COLO668 (cell line): ENCODE data around the gene ATAD3A.
"Not testable (repeated sequence)": the region's sequence is repeated elsewhere in the genome, so short reads cannot be mapped to it uniquely, and the experiment has no call there.

Source experiments
- DNase-seq: peaks from one replicate; lab custom pipeline; 2025; ENCODE audit not compliant: unreplicated experiment; lab: John Stamatoyannopoulos, UW

Gene ATAD3A

GRCh38 chr1:1522536-1522935, 10.6 kb downstream of the ATAD3A start:
- DNase-seq, result not testable (repeated sequence)

- not testable (repeated sequence) for DNase-seq
Observed at GRCh38 chr1:1523226-1523625, 11.3 kb downstream of the ATAD3A start.

- not testable (repeated sequence) for DNase-seq
Observed at GRCh38 chr1:1523651-1524050, 11.7 kb downstream of the ATAD3A start.

- DNase-seq, result not testable (repeated sequence)
Observed at GRCh38 chr1:1524750-1525383, 12.9 kb downstream of the ATAD3A start.

GRCh38 chr1:1526476-1526875, 14.5 kb downstream of the ATAD3A start:
- DNase-seq, result not testable (repeated sequence)

- no peak for DNase-seq
Observed at GRCh38 chr1:1527092-1527816, 15.3 kb downstream of the ATAD3A start.

GRCh38 chr1:1528301-1529267, 16.6 kb downstream of the ATAD3A start:
- DNase-seq, result no peak

- no peak for DNase-seq
Observed at GRCh38 chr1:1529321-1529720, 17.4 kb downstream of the ATAD3A start.

GRCh38 chr1:1529936-1530335, 18.0 kb downstream of the ATAD3A start:
- no peak for DNase-seq

- no peak for DNase-seq
Observed at GRCh38 chr1:1531947-1532346, 20.0 kb downstream of the ATAD3A start.

GRCh38 chr1:1533176-1533893, 21.4 kb downstream of the ATAD3A start:
- not testable (repeated sequence) for DNase-seq

GRCh38 chr1:1533894-1534291, 21.9 kb downstream of the ATAD3A start:
- not testable (repeated sequence) for DNase-seq

GRCh38 chr1:1534401-1535154, 22.6 kb downstream of the ATAD3A start:
- no peak for DNase-seq

GRCh38 chr1:1535201-1536018, 23.4 kb downstream of the ATAD3A start:
- DNase-seq, result no peak

GRCh38 chr1:1536019-1536937, 24.3 kb downstream of the ATAD3A start:
- DNase-seq, result no peak

- no peak for DNase-seq
Observed at GRCh38 chr1:1536938-1537546, 25.1 kb downstream of the ATAD3A start.

- DNase-seq, result no peak
Observed at GRCh38 chr1:1537626-1538250, 25.8 kb downstream of the ATAD3A start.
